ENCODE measurements around the gene DBNL. TPM values are rescaled to one million over a fixed set of nuclear protein-coding genes. Genes with fewer than 3 reads are reported as not detected.

DBNL gene
- total and polyA plus RNA-seq, 7 donors, result 76.7 to 149 (median 91.9) TPM

- H3K36me3 ChIP-seq, result peaks cover 3 to 73% (median 7%) of the 10 kb centered on the region in 4 donors
- TF ChIP-seq POLR2A (IDR thresholded peaks at IDR 0.05) (no peak), CTCF (IDR thresholded peaks at IDR 0.05) (no peak), POLR2AphosphoS5 (IDR thresholded peaks at IDR 0.05) (no peak), EP300 (IDR thresholded peaks at IDR 0.05) (no peak)
- H3K4me3 ChIP-seq, result no peak overlapping the region
- peaks cover 0 to 14% (median 5%) of the 10 kb centered on the region in 4 donors for H3K4me1 ChIP-seq
- H3K9me3 ChIP-seq, result no peaks in the 10 kb centered on the region
- intact Hi-C loops (cut with DNase I), result no loop called here
- no peak for DNase-seq
- 67 to 83% methylated on average over 27 of the region's 27 CpGs for WGBS, 2 donors
- H3K27ac ChIP-seq, result no peak overlapping the region
- peaks cover 0 to 42% (median 3%) of the 10 kb centered on the region in 3 donors for H3K27me3 ChIP-seq
Observed at GRCh38 chr7:44110719-44111635, 66.5 kb downstream of the DBNL start.

Other genes starting within 250 kb of the DBNL start
- 100 to 1,000 TPM; 105 to 148 (median 125) TPM for gene MRPS24, start 175.2 kb upstream of the DBNL start, total RNA-seq
- 100 to 1,000 TPM; 145 to 177 (median 170) TPM for gene MRPS24, start 175.2 kb upstream of the DBNL start, polyA plus RNA-seq
- gene URGCP, start 138.1 kb upstream of the DBNL start, total RNA-seq, result 10 to 100 TPM; 18.4 to 32.7 (median 24.0) TPM
- 10 to 100 TPM; 18.0 to 28.8 (median 21.5) TPM for gene URGCP, start 138.1 kb upstream of the DBNL start, polyA plus RNA-seq
- gene UBE2D4, start 118.3 kb upstream of the DBNL start, total RNA-seq, result 10 to 100 TPM; 24.0 to 37.1 (median 28.5) TPM
- gene UBE2D4, start 118.3 kb upstream of the DBNL start, polyA plus RNA-seq, result 10 to 100 TPM in 2 of 3 donors, 1 to 10 TPM in 1; 7.5 to 14.1 (median 13.8) TPM
- gene SPDYE1, start 46.8 kb upstream of the DBNL start, total RNA-seq, result not detected
- gene SPDYE1, start 46.8 kb upstream of the DBNL start, polyA plus RNA-seq, result not detected
- gene PGAM2, start 20.9 kb downstream of the DBNL start, total RNA-seq, result 1 to 10 TPM in 2 of 4 donors, under 1 TPM in 2; 0.71 to 2.1 (median 1.1) TPM
- gene PGAM2, start 20.9 kb downstream of the DBNL start, polyA plus RNA-seq, result 1 to 10 TPM in 2 of 3 donors, not detected in 1; 1.2 to 3.0 TPM
- 10 to 100 TPM; 17.5 to 39.9 (median 24.8) TPM for gene POLM, start 37.8 kb downstream of the DBNL start, total RNA-seq
- 10 to 100 TPM in 1 of 3 donors, 1 to 10 TPM in 2; 5.5 to 23.4 (median 9.6) TPM for gene POLM, start 37.8 kb downstream of the DBNL start, polyA plus RNA-seq
- 100 to 1,000 TPM in 2 of 4 donors, 10 to 100 TPM in 2; 74.6 to 182 (median 128) TPM for gene AEBP1, start 59.6 kb downstream of the DBNL start, total RNA-seq
- gene AEBP1, start 59.6 kb downstream of the DBNL start, polyA plus RNA-seq, result 10 to 100 TPM in 2 of 3 donors, 1 to 10 TPM in 1; 2.5 to 37.7 (median 12.0) TPM
- 10 to 100 TPM; 20.3 to 40.5 (median 29.5) TPM for gene POLD2, start 78.8 kb downstream of the DBNL start, total RNA-seq
- 10 to 100 TPM; 31.9 to 91.2 (median 39.0) TPM for gene POLD2, start 78.8 kb downstream of the DBNL start, polyA plus RNA-seq
- gene MYL7, start 96.6 kb downstream of the DBNL start, total RNA-seq, result not detected
- gene MYL7, start 96.6 kb downstream of the DBNL start, polyA plus RNA-seq, result 1 to 10 TPM in 1 of 3 donors, under 1 TPM in 1, not detected in 1; 0.39 to 7.2 TPM
- 1 to 10 TPM in 2 of 4 donors, under 1 TPM in 1, not detected in 1; 0.27 to 1.8 (median 1.4) TPM for gene GCK, start 144.7 kb downstream of the DBNL start, total RNA-seq
- gene GCK, start 144.7 kb downstream of the DBNL start, polyA plus RNA-seq, result under 1 TPM in 2 of 3 donors, not detected in 1; 0.32 to 0.60 TPM
- gene YKT6, start 156.3 kb downstream of the DBNL start, total RNA-seq, result 10 to 100 TPM; 39.2 to 50.1 (median 44.5) TPM
- 10 to 100 TPM; 63.1 to 95.5 (median 73.3) TPM for gene YKT6, start 156.3 kb downstream of the DBNL start, polyA plus RNA-seq